ENCODE measurements around the gene TAF13.
"Not testable (repeated sequence)": the region's sequence is repeated elsewhere in the genome, so short reads cannot be mapped to it uniquely, and the experiment has no call there.

The TAF13 gene

DNA sequence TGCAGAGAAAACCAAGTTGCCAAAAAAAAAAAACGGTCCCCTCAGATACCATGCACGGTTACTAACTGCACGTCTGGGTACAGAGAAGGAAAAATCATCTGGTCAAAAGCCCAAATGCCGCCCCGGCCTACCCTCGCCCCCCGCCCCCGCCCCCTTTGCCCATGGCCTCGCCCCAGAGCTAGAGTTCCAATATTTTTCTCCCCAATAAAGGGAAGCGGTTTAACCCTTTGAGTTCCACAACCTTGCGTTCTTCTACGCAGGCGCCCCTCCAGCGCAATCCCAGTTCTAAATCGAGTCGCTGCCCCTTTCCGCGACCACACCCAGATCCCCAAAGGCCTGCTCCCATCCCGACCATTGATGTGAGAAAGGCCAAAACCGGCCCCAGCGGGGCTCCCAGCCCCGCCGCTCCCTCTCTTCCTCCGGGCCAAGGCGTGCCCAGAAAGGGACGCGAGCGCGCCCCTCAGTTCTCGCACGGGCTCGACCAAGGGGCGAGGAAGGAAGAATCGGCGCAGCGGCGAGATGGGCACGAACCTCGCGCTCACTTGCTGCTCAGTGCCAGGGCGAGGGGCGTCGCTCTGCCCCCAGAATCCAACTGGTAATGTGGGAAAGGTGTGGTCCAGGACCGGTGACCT is 34.7 kb downstream of the TAF13 start:
- TF ChIP-seq, protein P1, sequence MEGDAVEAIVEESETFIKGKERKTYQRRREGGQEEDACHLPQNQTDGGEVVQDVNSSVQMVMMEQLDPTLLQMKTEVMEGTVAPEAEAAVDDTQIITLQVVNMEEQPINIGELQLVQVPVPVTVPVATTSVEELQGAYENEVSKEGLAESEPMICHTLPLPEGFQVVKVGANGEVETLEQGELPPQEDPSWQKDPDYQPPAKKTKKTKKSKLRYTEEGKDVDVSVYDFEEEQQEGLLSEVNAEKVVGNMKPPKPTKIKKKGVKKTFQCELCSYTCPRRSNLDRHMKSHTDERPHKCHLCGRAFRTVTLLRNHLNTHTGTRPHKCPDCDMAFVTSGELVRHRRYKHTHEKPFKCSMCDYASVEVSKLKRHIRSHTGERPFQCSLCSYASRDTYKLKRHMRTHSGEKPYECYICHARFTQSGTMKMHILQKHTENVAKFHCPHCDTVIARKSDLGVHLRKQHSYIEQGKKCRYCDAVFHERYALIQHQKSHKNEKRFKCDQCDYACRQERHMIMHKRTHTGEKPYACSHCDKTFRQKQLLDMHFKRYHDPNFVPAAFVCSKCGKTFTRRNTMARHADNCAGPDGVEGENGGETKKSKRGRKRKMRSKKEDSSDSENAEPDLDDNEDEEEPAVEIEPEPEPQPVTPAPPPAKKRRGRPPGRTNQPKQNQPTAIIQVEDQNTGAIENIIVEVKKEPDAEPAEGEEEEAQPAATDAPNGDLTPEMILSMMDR (IDR thresholded peaks at IDR 0.05; ENCODE audit: low read length, missing control alignments): no peak
- DNase-seq (ENCODE audit: low read depth): peak; percentile 16
- H3K4me3 ChIP-seq (replicated peaks; ENCODE audit: low read depth, low read length): peak overlapping the region; percentile 91

DNA sequence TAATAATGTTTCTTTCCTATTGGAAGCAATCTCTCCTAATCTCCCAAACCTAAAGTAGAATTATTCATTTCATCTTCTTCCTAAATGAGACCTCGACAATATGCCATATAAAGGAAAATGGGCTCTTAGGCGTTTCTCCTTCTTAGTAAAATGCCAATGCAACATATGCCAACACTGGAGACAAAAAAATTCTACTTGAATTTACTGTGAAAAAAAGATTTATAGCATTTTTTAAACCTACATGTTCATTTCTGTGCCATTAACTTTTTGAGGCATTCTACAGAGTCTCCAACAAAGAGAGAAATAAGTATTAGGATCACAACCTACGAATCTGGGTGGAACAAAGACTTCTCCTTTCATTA is 35.2 kb downstream of the TAF13 start:
- peak overlapping the region; percentile 91 for H3K4me3 ChIP-seq (replicated peaks; ENCODE audit: low read depth, low read length)
- TF ChIP-seq, protein P1 (IDR thresholded peaks at IDR 0.05; ENCODE audit: low read length, missing control alignments): no peak
- no peak for DNase-seq (ENCODE audit: low read depth)

GRCh38 chr1:109034382-109034781 is 41.4 kb downstream of the TAF13 start:
- DNase-seq (ENCODE audit: low read depth): no peak
- no peak overlapping the region for H3K4me3 ChIP-seq (replicated peaks; ENCODE audit: low read depth, low read length)
- TF ChIP-seq, protein P1 (IDR thresholded peaks at IDR 0.05; ENCODE audit: low read length, missing control alignments): no peak

DNA sequence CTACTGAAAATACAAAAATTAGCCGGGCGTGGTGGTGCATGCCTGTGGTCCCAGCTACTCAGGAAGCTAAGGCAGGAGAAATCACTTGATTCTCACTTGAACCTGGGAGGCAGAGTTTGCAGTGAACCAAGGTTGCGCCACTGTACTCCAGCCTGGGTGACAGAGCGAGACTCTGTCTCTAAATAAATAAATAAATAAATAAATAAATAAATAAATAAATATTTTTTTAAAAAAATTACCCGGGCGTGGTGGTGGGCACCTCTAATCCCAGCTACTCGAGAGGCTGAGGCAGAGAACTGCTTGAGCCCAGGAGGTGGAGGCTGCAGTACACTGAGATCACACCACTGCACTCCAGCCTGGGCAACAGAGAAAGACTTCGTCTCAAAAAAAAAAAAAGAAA is 46.3 kb downstream of the TAF13 start:
- H3K4me3 ChIP-seq (replicated peaks; ENCODE audit: low read depth, low read length); DNase-seq (ENCODE audit: low read depth): not testable (repeated sequence)

GRCh38 chr1:109027841-109028240 is 48.0 kb downstream of the TAF13 start:
- TF ChIP-seq, protein P1 (IDR thresholded peaks at IDR 0.05; ENCODE audit: low read length, missing control alignments): peak; percentile 26
- H3K4me3 ChIP-seq (replicated peaks; ENCODE audit: low read depth, low read length): no peak overlapping the region
- DNase-seq (ENCODE audit: low read depth): no peak

- no peak for DNase-seq (ENCODE audit: low read depth)
- H3K4me3 ChIP-seq (replicated peaks; ENCODE audit: low read depth, low read length): no peak overlapping the region
- TF ChIP-seq, protein P1 (IDR thresholded peaks at IDR 0.05; ENCODE audit: low read length, missing control alignments): no peak
These were observed 50.1 kb downstream of the TAF13 start for GRCh38 chr1:109025694-109026093.

DNA sequence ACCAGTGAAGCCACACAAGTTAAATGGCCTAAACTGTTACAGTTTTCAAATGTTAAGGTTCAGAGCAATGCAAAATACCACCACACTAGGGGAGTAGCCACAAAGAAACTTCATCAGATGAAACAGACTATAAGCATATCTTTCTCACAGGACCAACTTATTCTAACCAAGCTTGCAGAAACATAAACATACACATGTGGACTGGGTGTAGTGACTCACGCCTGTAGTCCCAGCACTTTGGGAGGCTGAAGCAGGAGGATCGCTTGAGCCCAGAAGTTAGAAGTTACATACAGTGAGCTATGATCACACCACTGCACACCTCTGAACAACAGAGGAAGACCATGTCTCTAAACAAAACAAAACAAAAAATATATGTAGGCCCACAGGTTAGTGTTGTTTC is 51.2 kb downstream of the TAF13 start:
- TF ChIP-seq, protein P1 (IDR thresholded peaks at IDR 0.05; ENCODE audit: low read length, missing control alignments): no peak
- no peak for DNase-seq (ENCODE audit: low read depth)

More for the DNA sequence above, 51.2 kb downstream of the TAF13 start:
- H3K4me3 ChIP-seq (replicated peaks; ENCODE audit: low read depth, low read length): no peak overlapping the region

Data from fibroblast of pulmonary artery (primary cell).